ENCODE data around the gene RNH1.

RNH1 gene

GRCh38 chr11:454801-455565 is 52.1 kb downstream of the RNH1 start:
- no peak for DNase-seq

DNA sequence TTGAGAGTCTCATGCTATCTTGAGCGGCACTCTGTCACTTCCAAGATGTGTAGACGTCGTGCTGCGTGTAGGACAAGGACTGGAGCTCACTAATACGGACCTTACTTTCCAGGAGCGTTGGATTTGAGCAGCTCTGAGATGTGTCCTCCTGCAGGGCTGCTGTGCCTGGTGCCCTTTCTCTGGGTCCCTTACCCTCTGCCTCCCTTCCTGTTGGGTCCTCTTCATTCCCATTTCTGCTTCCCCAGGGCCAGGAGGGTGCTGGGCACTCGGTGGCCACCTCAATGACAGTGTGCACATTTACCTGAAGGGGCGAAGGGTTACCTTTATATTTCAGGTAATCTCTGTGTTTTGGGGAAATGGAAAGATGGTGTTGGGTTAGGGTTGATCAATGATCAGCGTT is 53.0 kb downstream of the RNH1 start:
- DNase-seq, result no peak

DNA sequence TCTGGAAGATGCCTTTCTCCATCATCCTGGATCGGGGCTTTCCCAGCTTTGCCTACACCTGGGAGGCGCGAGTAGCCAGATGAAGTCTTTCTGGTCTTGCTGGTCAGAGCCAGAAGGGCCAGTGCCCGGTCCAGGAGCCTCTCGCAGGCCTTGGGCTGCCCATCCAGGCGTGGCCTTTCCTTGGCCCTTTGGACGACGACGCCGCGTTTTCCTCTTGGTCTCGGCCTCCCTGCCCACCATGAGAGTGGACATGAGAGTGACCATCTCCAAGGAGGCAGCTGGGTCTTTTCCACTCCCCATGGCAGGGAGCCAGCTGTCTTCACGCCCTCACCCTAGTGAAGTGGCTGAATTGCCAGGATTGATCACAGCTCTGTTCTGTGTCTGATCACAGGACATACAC is 53.5 kb downstream of the RNH1 start:
- no peak for DNase-seq

GRCh38 chr11:452916-453527 is 54.0 kb downstream of the RNH1 start:
- no peak for DNase-seq

DNA sequence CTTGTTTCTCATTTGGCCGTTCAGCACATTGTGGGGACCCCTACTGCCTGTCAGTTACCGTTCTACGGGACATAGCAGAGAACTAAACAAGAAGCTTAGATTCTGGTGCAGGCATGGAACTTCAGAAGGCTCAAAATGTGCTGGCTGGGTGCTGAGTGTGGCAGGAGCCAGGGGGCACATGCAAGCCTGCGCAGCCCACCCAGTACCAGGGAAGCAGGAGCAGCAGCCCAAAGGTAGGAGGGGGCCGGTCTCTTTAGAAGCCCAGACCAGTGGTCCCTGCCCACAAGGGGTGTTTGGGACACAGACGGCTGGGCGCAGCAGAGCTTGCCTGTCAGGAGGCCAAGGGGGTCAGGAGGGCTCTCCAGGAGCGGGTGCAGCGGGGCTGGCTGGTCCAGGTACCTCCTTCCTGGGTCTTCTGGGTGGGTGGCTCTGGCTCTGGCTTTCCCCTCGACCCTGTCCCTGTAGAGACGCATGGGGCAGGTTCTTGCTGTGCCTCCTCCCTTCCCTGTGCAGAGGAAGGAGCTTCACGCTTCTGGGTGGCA is 54.8 kb downstream of the RNH1 start:
- no peak for DNase-seq

GRCh38 chr11:451738-452137 is 55.3 kb downstream of the RNH1 start:
- DNase-seq, result no peak

- peak; percentile 37 for DNase-seq
Observed at GRCh38 chr11:450809-451451, 56.1 kb downstream of the RNH1 start.

GRCh38 chr11:449889-450808 is 56.9 kb downstream of the RNH1 start, which contains the start of gene PTDSS2:
Gene PTDSS2 (plus strand): TSS chr11:450279. CDS start chr11:450456, 177 bp downstream.
- DNase-seq, result peak; percentile 89

- DNase-seq, result peak; percentile 87
Observed at GRCh38 chr11:447923-448731, 58.9 kb downstream of the RNH1 start.

DNA sequence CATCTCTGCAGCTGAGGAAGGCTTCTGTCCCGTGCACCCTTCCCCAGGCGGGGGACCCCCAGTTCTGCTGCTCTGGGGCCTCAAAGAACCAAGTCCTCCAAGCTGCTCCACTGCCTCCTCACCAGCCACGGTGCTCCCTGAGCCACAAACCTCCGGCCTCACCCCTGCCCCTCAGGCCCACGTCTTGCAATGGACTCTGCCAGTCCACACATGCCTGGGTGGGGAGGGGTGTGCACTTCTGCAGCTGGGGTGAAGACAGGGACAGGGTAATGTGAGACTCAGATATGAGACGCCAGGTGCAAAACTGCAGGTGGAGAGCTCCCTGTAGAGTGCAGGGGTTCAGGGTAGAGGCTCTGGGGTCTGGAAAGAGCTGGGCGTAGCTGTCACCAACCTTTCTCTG is 60.2 kb downstream of the RNH1 start:
- DNase-seq, result no peak

DNA sequence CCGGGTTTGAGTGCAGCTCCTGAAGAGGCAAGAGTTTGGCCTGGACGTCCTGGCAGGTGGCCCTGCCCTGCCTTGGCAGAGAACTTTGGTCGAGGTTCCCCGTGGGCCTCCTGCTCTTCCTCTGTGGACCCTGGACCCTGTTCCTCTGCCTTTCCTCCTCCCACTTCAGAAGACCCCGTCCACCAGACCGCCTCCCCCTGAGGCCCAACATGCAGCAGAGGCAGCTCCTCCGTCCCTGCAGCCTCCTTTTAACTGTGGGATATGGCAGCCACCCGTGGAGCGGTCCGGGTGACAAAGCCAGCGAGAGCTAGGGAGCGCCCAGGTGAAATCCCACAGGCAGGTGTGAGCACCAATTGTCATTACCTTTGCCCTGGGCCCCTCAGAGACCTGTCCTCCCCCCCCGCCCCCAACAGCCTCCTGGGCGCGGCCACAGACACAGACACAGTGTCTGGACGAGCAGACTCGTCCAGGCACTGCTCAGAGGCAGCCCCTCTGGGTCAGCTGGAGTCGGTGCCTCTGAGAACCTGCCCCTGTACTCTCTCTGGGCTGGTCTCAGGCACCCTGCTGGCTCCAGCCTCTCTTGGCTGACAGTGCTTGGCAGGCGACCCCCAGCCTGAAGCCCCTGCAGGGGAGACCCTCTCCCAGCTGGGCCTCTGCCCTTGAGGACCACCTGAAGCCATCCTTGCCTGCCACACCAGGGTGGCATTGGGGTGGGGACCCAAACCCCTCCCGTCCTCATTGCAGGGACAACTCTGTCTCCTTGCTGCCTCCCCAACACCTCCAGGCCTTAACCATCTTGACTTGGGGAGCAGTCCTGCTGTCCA is 61.1 kb downstream of the RNH1 start:
- no peak for DNase-seq

All from DMS153 (cell line).